Fibroblast of lung (primary cell): ENCODE measurements around the gene GCM1.

Source experiments
- CTCF ChIP-seq, 2 donors: IDR thresholded peaks in 1 of 2; conservative IDR thresholded peaks in 1 of 2; 1 replicate in 1 of 2; 2 replicates in 1 of 2; pipeline ENCODE4 v1.5.1; 2011 to 2012; ENCODE audit warnings: low read length in 2 of 2, control low read depth in 1 of 2, inconsistent platforms in 1 of 2, low read depth in 1 of 2, mild to moderate bottlenecking in 1 of 2
- EZH2 ChIP-seq: IDR thresholded peaks from 2 replicates; pipeline ENCODE4 v1.5.1; 2012; ENCODE audit warnings: low read length, control low read depth, mild to moderate bottlenecking; ENCODE audit errors: missing control alignments

- no peak for TF ChIP-seq EZH2
- no peak for TF ChIP-seq CTCF (conservative IDR thresholded peaks at IDR 0.05 in 1 of 2, IDR thresholded peaks at IDR 0.05 in 1 of 2; ENCODE audit: low read depth in 1 of 2, low read length in 2 of 2)
Observed at GRCh38 chr6:53197553-53197952, 48.9 kb upstream of the GCM1 start.
